Measurements from ENCODE around the gene NEK3.
A peak's percentile ranks its signal among the peaks of the same experiment; 100 is the strongest.
"Not testable (repeated sequence)": the region's sequence is repeated elsewhere in the genome, so short reads cannot be mapped to it uniquely, and the experiment has no call there.

The NEK3 gene

GRCh38 chr13:52159159-52159982 is at the start of gene NEK3:
Gene NEK3, minus strand, starts transcription at chr13:52159597. Its CDS starts 3,406 bp downstream, at chr13:52156191.
- peak within 1 kb of the TSS; percentile 79 to 85 for H3K9ac ChIP-seq (ENCODE audit: low read depth in 1 of 2, low read length in 2 of 2)
- H3K4me3 ChIP-seq (ENCODE audit: low read depth in 1 of 2, low read length in 2 of 2), result peak within 1 kb of the TSS; percentile 76 to 79

GRCh38 chr13:52208384-52208783 is 49.0 kb upstream of the NEK3 start:
- not testable (repeated sequence) for H3K27me3 ChIP-seq (ENCODE audit: control insufficient read depth in 1 of 2, insufficient read depth in 2 of 2, low read length in 2 of 2); H3K36me3 ChIP-seq (ENCODE audit: control insufficient read depth in 1 of 2, insufficient read depth in 2 of 2, low read length in 2 of 2); H3K4me1 ChIP-seq (ENCODE audit: control insufficient read depth in 1 of 2, insufficient read depth in 2 of 2, low read length in 2 of 2); H3K27ac ChIP-seq (ENCODE audit: low read depth, low read length); H3K9ac ChIP-seq (ENCODE audit: low read depth in 1 of 2, low read length in 2 of 2); H3K9me3 ChIP-seq (ENCODE audit: control insufficient read depth in 1 of 2, low read length in 2 of 2); H3K4me3 ChIP-seq (ENCODE audit: low read depth in 1 of 2, low read length in 2 of 2)

More at GRCh38 chr13:52159159-52159982, at the start of gene NEK3:
- Histone ChIP-seq H3K9me3 (ENCODE audit: control insufficient read depth in 1 of 2, low read length in 2 of 2) (no peaks in the 10 kb centered on the region), H3K36me3 (ENCODE audit: control insufficient read depth in 1 of 2, insufficient read depth in 2 of 2, low read length in 2 of 2) (no peaks in the 10 kb centered on the region), H3K4me1 (ENCODE audit: control insufficient read depth in 1 of 2, insufficient read depth in 2 of 2, low read length in 2 of 2) (peaks cover 45 to 55% of the 10 kb centered on the region in 2 donors), H3K27me3 (ENCODE audit: control insufficient read depth in 1 of 2, insufficient read depth in 2 of 2, low read length in 2 of 2) (no peaks in the 10 kb centered on the region), H3K27ac (ENCODE audit: low read depth, low read length) (peak within 1 kb of the TSS; percentile 85)

GRCh38 chr13:52207896-52208295 is 48.5 kb upstream of the NEK3 start:
- not testable (repeated sequence) for H3K9ac ChIP-seq (ENCODE audit: low read depth in 1 of 2, low read length in 2 of 2); H3K36me3 ChIP-seq (ENCODE audit: control insufficient read depth in 1 of 2, insufficient read depth in 2 of 2, low read length in 2 of 2); H3K9me3 ChIP-seq (ENCODE audit: control insufficient read depth in 1 of 2, low read length in 2 of 2); H3K4me1 ChIP-seq (ENCODE audit: control insufficient read depth in 1 of 2, insufficient read depth in 2 of 2, low read length in 2 of 2); H3K27me3 ChIP-seq (ENCODE audit: control insufficient read depth in 1 of 2, insufficient read depth in 2 of 2, low read length in 2 of 2); H3K27ac ChIP-seq (ENCODE audit: low read depth, low read length); H3K4me3 ChIP-seq (ENCODE audit: low read depth in 1 of 2, low read length in 2 of 2)

- not testable (repeated sequence) for H3K36me3 ChIP-seq (ENCODE audit: control insufficient read depth in 1 of 2, insufficient read depth in 2 of 2, low read length in 2 of 2); H3K4me3 ChIP-seq (ENCODE audit: low read depth in 1 of 2, low read length in 2 of 2); H3K27ac ChIP-seq (ENCODE audit: low read depth, low read length); H3K9ac ChIP-seq (ENCODE audit: low read depth in 1 of 2, low read length in 2 of 2); H3K4me1 ChIP-seq (ENCODE audit: control insufficient read depth in 1 of 2, insufficient read depth in 2 of 2, low read length in 2 of 2); H3K9me3 ChIP-seq (ENCODE audit: control insufficient read depth in 1 of 2, low read length in 2 of 2); H3K27me3 ChIP-seq (ENCODE audit: control insufficient read depth in 1 of 2, insufficient read depth in 2 of 2, low read length in 2 of 2)
These were observed 47.9 kb upstream of the NEK3 start for GRCh38 chr13:52207337-52207736.

GRCh38 chr13:52204546-52204945 is 45.1 kb upstream of the NEK3 start:
- H3K27me3 ChIP-seq (ENCODE audit: control insufficient read depth in 1 of 2, insufficient read depth in 2 of 2, low read length in 2 of 2); H3K9ac ChIP-seq (ENCODE audit: low read depth in 1 of 2, low read length in 2 of 2); H3K4me1 ChIP-seq (ENCODE audit: control insufficient read depth in 1 of 2, insufficient read depth in 2 of 2, low read length in 2 of 2); H3K4me3 ChIP-seq (ENCODE audit: low read depth in 1 of 2, low read length in 2 of 2); H3K9me3 ChIP-seq (ENCODE audit: control insufficient read depth in 1 of 2, low read length in 2 of 2); H3K27ac ChIP-seq (ENCODE audit: low read depth, low read length); H3K36me3 ChIP-seq (ENCODE audit: control insufficient read depth in 1 of 2, insufficient read depth in 2 of 2, low read length in 2 of 2): not testable (repeated sequence)

GRCh38 chr13:52203864-52204263 is 44.5 kb upstream of the NEK3 start:
- not testable (repeated sequence) for H3K9ac ChIP-seq (ENCODE audit: low read depth in 1 of 2, low read length in 2 of 2); H3K9me3 ChIP-seq (ENCODE audit: control insufficient read depth in 1 of 2, low read length in 2 of 2); H3K4me3 ChIP-seq (ENCODE audit: low read depth in 1 of 2, low read length in 2 of 2); H3K27me3 ChIP-seq (ENCODE audit: control insufficient read depth in 1 of 2, insufficient read depth in 2 of 2, low read length in 2 of 2); H3K36me3 ChIP-seq (ENCODE audit: control insufficient read depth in 1 of 2, insufficient read depth in 2 of 2, low read length in 2 of 2); H3K4me1 ChIP-seq (ENCODE audit: control insufficient read depth in 1 of 2, insufficient read depth in 2 of 2, low read length in 2 of 2); H3K27ac ChIP-seq (ENCODE audit: low read depth, low read length)

- not testable (repeated sequence) for H3K36me3 ChIP-seq (ENCODE audit: control insufficient read depth in 1 of 2, insufficient read depth in 2 of 2, low read length in 2 of 2); H3K9me3 ChIP-seq (ENCODE audit: control insufficient read depth in 1 of 2, low read length in 2 of 2); H3K27ac ChIP-seq (ENCODE audit: low read depth, low read length); H3K4me1 ChIP-seq (ENCODE audit: control insufficient read depth in 1 of 2, insufficient read depth in 2 of 2, low read length in 2 of 2); H3K27me3 ChIP-seq (ENCODE audit: control insufficient read depth in 1 of 2, insufficient read depth in 2 of 2, low read length in 2 of 2); H3K9ac ChIP-seq (ENCODE audit: low read depth in 1 of 2, low read length in 2 of 2); H3K4me3 ChIP-seq (ENCODE audit: low read depth in 1 of 2, low read length in 2 of 2)
These were observed 43.1 kb upstream of the NEK3 start for GRCh38 chr13:52202506-52202905.

- H3K9ac ChIP-seq (ENCODE audit: low read depth in 1 of 2, low read length in 2 of 2); H3K9me3 ChIP-seq (ENCODE audit: control insufficient read depth in 1 of 2, low read length in 2 of 2); H3K36me3 ChIP-seq (ENCODE audit: control insufficient read depth in 1 of 2, insufficient read depth in 2 of 2, low read length in 2 of 2); H3K27ac ChIP-seq (ENCODE audit: low read depth, low read length); H3K4me3 ChIP-seq (ENCODE audit: low read depth in 1 of 2, low read length in 2 of 2); H3K4me1 ChIP-seq (ENCODE audit: control insufficient read depth in 1 of 2, insufficient read depth in 2 of 2, low read length in 2 of 2); H3K27me3 ChIP-seq (ENCODE audit: control insufficient read depth in 1 of 2, insufficient read depth in 2 of 2, low read length in 2 of 2): not testable (repeated sequence)
These were observed 42.2 kb upstream of the NEK3 start for GRCh38 chr13:52201439-52202193.

GRCh38 chr13:52195401-52195837 is 36.0 kb upstream of the NEK3 start:
- no peak overlapping the region for H3K27ac ChIP-seq (ENCODE audit: low read depth, low read length)
- peak overlapping the region; percentile 85 to 93 for H3K9ac ChIP-seq (ENCODE audit: low read depth in 1 of 2, low read length in 2 of 2)

GRCh38 chr13:52194184-52194868 is 34.9 kb upstream of the NEK3 start:
- H3K27ac ChIP-seq (ENCODE audit: low read depth, low read length), result peak overlapping the region; percentile 81
- H3K4me1 ChIP-seq (ENCODE audit: control insufficient read depth in 1 of 2, insufficient read depth in 2 of 2, low read length in 2 of 2), result peaks cover 4 to 12% of the 10 kb centered on the region in 2 donors
- no peaks in the 10 kb centered on the region for H3K36me3 ChIP-seq (ENCODE audit: control insufficient read depth in 1 of 2, insufficient read depth in 2 of 2, low read length in 2 of 2)
- H3K9me3 ChIP-seq (ENCODE audit: control insufficient read depth in 1 of 2, low read length in 2 of 2), result no peaks in the 10 kb centered on the region
- H3K9ac ChIP-seq (ENCODE audit: low read depth in 1 of 2, low read length in 2 of 2), result peak overlapping the region; percentile 85 to 93
- H3K27me3 ChIP-seq (ENCODE audit: control insufficient read depth in 1 of 2, insufficient read depth in 2 of 2, low read length in 2 of 2), result no peaks in the 10 kb centered on the region
- H3K4me3 ChIP-seq (ENCODE audit: low read depth in 1 of 2, low read length in 2 of 2), result peak overlapping the region; percentile 94 to 100

More at GRCh38 chr13:52195401-52195837, 36.0 kb upstream of the NEK3 start:
- Histone ChIP-seq H3K9me3 (ENCODE audit: control insufficient read depth in 1 of 2, low read length in 2 of 2) (no peaks in the 10 kb centered on the region), H3K27me3 (ENCODE audit: control insufficient read depth in 1 of 2, insufficient read depth in 2 of 2, low read length in 2 of 2) (no peaks in the 10 kb centered on the region), H3K4me1 (ENCODE audit: control insufficient read depth in 1 of 2, insufficient read depth in 2 of 2, low read length in 2 of 2) (peaks cover 4 to 12% of the 10 kb centered on the region in 2 donors), H3K4me3 (ENCODE audit: low read depth in 1 of 2, low read length in 2 of 2) (peak overlapping the region; percentile 94 to 100), H3K36me3 (ENCODE audit: control insufficient read depth in 1 of 2, insufficient read depth in 2 of 2, low read length in 2 of 2) (no peaks in the 10 kb centered on the region)

Measured in duodenal mucosa (tissue), 2 donors.